Peyer's patch (tissue), 4 donors: ENCODE results near the gene IFI27L1. TPM values are rescaled to one million over a fixed set of nuclear protein-coding genes. Genes with fewer than 3 reads are reported as not detected.

Experiments
- DNase-seq, 3 donors: peaks; one replicate each; pipeline ENCODE4 v3.0.0-alpha.2; 2017 to 2019
- H3K27ac ChIP-seq, 4 donors: fragments of 200-600 bp; sonication (generic); one replicate each; pipeline ENCODE4 v1.5.1; 2016 to 2019
- H3K27me3 ChIP-seq, 2 donors: fragments of 200-600 bp; sonication (generic); one replicate each; pipeline ENCODE4 v1.5.1; 2019
- H3K36me3 ChIP-seq, 3 donors: fragments of 200-600 bp; sonication (generic); one replicate each; pipeline ENCODE4 v1.5.1; 2016 to 2019
- H3K4me1 ChIP-seq, 4 donors: fragments of 200-600 bp; sonication (generic); one replicate each; pipeline ENCODE4 v1.5.1; 2016 to 2019
- H3K4me3 ChIP-seq, 4 donors: fragments of 200-600 bp; sonication (generic); 1 replicate in 3 of 4; 2 replicates in 1 of 4; pipeline ENCODE4 v1.5.1; 2016 to 2019; ENCODE audit warnings: mild to moderate bottlenecking in 1 of 4
- H3K9me3 ChIP-seq, 4 donors: fragments of 200-600 bp; sonication (generic); one replicate each; pipeline ENCODE4 v1.5.1; 2016 to 2019; ENCODE audit warnings: mild to moderate bottlenecking in 1 of 4
- CTCF ChIP-seq, 6 experiments: fragments of 450-650 bp in 4 of 6; fragments of 200-600 bp in 2 of 6; sonication (generic) in 1 of 6; IDR thresholded peaks; one replicate each; pipeline ENCODE4 v1.5.1; 2017 to 2019; ENCODE audit warnings: antibody characterized with exemption in 6 of 6, mild to moderate bottlenecking in 3 of 6, moderate library complexity in 1 of 6
- POLR2A ChIP-seq, 2 donors: fragments of 450-650 bp; IDR thresholded peaks; one replicate each; pipeline ENCODE4 v1.5.1; 2017; ENCODE audit warnings: antibody characterized with exemption in 2 of 2, mild to moderate bottlenecking in 2 of 2, moderate library complexity in 2 of 2
- total RNA-seq, 4 donors: library from RNA; depleted of rRNA; stranded (reverse); fragments of >200 nt; gene quantifications; one replicate each; pipeline ENCODE4 v1.1.0, GENCODE V29; 2016

The IFI27L1 gene
- total RNA-seq, 4 donors from 2014 or later: 4.9 to 14.7 (median 6.6) TPM

- DNase-seq: no peak
- Histone ChIP-seq H3K36me3 (no peaks in the 10 kb centered on the region), H3K4me1 (peaks cover 0 to 12% (median 0%) of the 10 kb centered on the region in 4 donors), H3K9me3 (no peaks in the 10 kb centered on the region), H3K27ac (no peak overlapping the region), H3K27me3 (no peaks in the 10 kb centered on the region), H3K4me3 (no peak overlapping the region)
- TF ChIP-seq CTCF (IDR thresholded peaks at IDR 0.05) (no peak), POLR2A (IDR thresholded peaks at IDR 0.05) (no peak)
Observed at GRCh38 chr14:94038510-94038909, 42.6 kb upstream of the IFI27L1 start.

- TF ChIP-seq POLR2A (IDR thresholded peaks at IDR 0.05) (no peak), CTCF (IDR thresholded peaks at IDR 0.05) (no peak)
- Histone ChIP-seq H3K9me3 (no peaks in the 10 kb centered on the region), H3K27ac (no peak overlapping the region), H3K4me3 (no peak overlapping the region), H3K36me3 (no peaks in the 10 kb centered on the region), H3K4me1 (peaks cover 0 to 12% (median 0%) of the 10 kb centered on the region in 4 donors), H3K27me3 (no peaks in the 10 kb centered on the region)
- no peak for DNase-seq
Observed at GRCh38 chr14:94038921-94039629, 42.0 kb upstream of the IFI27L1 start.

DNA sequence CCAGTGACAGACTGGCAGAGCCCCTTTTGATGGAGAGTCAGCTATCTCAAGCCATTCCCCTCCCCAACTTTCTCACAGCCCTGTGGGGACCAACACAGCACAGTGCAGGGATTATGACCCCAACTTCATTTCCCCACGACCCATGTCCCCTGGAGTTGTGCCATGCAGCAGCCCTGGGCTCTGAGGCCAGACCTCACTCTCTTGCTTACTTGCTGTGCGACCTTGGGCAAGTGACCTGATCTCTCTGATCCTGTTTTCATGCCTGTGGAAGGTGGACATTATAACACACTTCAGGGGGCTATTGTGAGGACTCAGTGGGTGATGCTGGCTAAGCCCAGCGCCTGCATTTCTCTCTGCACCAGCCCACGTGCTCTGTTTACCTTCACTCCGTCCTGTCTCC, 40.9 kb upstream of the IFI27L1 start:
- no peaks in the 10 kb centered on the region for H3K36me3 ChIP-seq
- DNase-seq: no peak
- H3K4me3 ChIP-seq: no peak overlapping the region
- H3K9me3 ChIP-seq: no peaks in the 10 kb centered on the region
- H3K27me3 ChIP-seq: no peaks in the 10 kb centered on the region
- no peak overlapping the region for H3K27ac ChIP-seq
- H3K4me1 ChIP-seq: peaks cover 0 to 12% (median 0%) of the 10 kb centered on the region in 4 donors
- TF ChIP-seq CTCF (IDR thresholded peaks at IDR 0.05) (no peak), POLR2A (IDR thresholded peaks at IDR 0.05) (no peak)

GRCh38 chr14:94040796-94041195, 40.3 kb upstream of the IFI27L1 start:
- Histone ChIP-seq H3K27ac (no peak overlapping the region), H3K4me3 (no peak overlapping the region), H3K4me1 (peaks cover 0 to 12% (median 0%) of the 10 kb centered on the region in 4 donors), H3K36me3 (peaks cover 0 to 1% (median 0%) of the 10 kb centered on the region in 3 donors), H3K9me3 (no peaks in the 10 kb centered on the region), H3K27me3 (no peaks in the 10 kb centered on the region)
- TF ChIP-seq POLR2A (IDR thresholded peaks at IDR 0.05): no peak
- no peak for TF ChIP-seq CTCF (IDR thresholded peaks at IDR 0.05)
- DNase-seq: no peak

GRCh38 chr14:94041551-94042346, 39.4 kb upstream of the IFI27L1 start:
- no peak overlapping the region for H3K27ac ChIP-seq
- no peaks in the 10 kb centered on the region for H3K27me3 ChIP-seq
- no peaks in the 10 kb centered on the region for H3K9me3 ChIP-seq
- no peak for DNase-seq
- no peak overlapping the region for H3K4me3 ChIP-seq
- TF ChIP-seq CTCF (IDR thresholded peaks at IDR 0.05) (no peak), POLR2A (IDR thresholded peaks at IDR 0.05) (no peak)
- H3K36me3 ChIP-seq: peaks cover 0 to 11% (median 0%) of the 10 kb centered on the region in 3 donors
- peaks cover 0 to 12% (median 0%) of the 10 kb centered on the region in 4 donors for H3K4me1 ChIP-seq
